A172 (cell line): ENCODE data around the gene CACHD1. TPM values are rescaled to one million over a fixed set of nuclear protein-coding genes. Genes with fewer than 3 reads are reported as not detected.

ENCODE experiments used
- DNase-seq: peaks from one replicate; pipeline ENCODE4 v3.0.0-alpha.2; 2015; ENCODE audit warnings: low spot score
- total RNA-seq: library from RNA; depleted of rRNA; stranded (reverse); fragments of >200 nt; shearing (Covaris generic); gene quantifications from 2 replicates; pipeline ENCODE4 v1.2.3, GENCODE V29; 2014

CACHD1 gene
- total RNA-seq, 1 experiment from 2014 or later = 4.2 TPM

DNA sequence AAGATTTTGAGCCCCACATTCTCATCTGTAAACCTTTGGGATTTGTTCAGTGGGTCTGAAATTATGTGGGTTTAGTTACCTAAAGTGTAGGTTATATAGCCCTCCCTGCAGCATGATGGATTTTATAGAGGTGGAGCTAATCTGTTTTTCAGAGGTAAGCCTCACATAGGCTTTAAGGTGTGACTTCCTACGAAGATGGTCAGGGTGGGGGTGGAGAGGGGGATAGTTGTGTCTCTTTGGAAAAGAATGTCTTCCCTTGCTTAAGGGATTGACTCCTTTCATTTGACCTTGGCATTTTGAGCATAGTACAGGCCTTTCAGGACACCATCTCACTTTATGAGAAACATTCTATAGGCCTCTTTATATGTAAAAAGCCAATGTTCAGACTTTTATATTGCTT, 3.4 kb downstream of the CACHD1 start:
- no peak for DNase-seq

DNA sequence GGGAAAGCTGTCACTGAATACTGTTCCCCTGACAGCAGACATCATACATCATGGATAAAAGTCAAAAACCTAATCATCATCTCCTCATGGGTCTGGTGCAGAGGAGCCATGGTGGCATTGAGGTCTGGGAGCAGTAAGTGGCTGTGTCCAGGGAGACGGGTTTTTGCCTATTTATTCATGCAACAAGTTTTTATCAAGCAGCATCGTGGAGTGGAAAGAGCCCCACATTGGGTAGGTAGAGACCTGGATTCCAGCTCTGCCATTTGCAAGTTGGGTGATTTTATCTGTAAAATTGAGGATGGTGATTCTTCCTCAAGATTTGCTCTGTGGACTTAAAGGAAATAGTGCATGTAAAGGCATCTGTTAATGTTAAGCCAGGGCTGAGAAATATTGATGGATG, 4.2 kb downstream of the CACHD1 start:
- no peak for DNase-seq

DNA sequence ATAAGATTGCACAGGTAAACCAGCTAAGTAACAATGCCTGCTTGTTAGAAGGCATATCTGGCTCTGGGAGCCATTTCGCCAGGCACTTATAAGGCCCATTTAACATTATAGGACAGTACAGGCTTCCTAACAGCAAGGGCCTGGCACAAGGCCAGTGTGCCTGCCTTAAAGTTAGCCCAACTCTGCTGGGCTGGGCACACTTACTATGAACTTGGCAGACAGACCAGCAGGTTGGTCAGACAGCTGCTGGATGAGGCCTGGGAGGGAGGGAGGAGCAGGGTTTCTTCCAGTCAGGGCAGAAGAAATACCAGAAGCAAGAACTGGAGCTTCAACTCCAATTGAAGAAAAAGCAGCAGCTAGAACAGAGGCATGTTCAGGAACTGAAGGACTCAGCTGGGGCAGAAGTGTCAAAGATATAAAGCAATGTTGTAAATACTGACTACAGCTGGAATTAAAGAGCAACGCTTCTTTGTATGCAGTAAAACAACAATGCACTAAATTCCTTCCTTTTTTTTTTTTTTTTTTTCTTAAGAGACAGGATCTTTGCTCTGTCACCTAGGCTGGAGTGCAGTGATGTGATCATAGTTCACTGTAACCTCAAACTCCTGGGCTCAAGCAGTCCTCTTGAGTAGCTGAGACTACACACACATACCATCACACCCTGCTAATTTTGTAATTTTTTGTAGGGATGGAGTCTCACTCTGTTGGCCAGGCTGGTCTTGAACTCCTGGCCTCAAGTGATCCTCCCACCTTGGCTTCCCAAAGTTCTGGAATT, 4.9 kb downstream of the CACHD1 start:
- no peak for DNase-seq

GRCh38 chr1:64476251-64476952, 6.5 kb downstream of the CACHD1 start:
- peak; percentile 44 for DNase-seq

DNA sequence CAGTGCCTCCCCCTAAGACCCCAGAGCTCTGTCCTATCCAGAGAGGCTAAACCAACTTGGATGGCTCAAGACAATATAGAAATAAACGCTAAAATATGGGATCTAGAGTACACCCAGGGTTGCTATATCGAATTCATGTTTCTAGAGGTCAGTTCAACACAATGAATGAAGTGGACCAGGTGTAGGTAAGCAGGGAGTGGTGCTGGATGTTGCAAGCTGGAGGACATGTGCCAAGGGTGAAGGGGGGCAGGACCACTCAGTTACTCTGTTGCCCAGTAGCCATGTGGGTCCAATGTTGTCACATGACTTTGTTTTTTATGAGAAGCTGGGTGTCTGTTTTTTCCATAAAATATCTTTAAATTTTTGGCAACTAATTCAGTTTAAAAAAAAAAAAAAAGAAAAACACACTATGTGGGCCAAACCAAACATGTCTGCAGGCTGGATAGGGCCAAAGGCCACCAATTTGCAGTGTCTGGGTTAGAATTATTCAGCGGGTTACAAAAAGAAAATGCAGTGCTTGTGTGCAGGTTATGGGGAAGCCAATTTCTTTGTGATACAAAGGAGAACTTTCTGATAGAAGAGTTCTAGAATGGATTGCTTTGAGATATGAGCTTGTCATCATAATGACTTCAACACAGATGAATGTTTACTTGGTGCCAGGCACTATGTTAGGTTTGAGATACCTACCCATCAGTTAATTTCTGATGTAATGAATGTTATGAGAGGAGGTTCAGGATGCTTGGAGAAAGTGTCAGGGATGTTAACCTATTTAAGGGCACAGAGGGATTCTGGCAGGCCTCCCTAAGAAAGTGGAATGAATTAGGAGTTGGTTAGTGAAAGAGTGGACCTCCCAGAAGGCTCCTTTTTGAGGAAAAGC, 8.9 kb downstream of the CACHD1 start:
- DNase-seq = no peak

DNA sequence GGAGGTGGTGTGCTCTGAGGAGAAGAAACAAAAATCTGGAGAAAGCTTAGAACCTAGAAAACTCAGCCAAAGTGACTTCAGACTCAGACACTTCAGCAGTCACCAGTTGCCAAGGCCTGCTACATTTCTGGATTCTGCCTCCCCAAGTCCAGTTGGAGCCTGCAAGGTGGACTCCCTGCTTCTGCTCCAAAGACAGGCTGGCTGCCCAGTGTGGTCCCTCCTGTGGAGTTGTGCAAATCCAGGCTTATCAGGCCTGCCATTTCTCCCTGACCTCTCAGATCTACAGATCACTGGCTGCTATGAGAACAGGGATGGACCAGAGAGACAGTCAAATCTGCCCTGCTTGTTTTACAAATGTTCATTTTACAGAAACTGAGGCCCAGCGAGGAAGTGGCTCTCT, 9.9 kb downstream of the CACHD1 start:
- no peak for DNase-seq

DNA sequence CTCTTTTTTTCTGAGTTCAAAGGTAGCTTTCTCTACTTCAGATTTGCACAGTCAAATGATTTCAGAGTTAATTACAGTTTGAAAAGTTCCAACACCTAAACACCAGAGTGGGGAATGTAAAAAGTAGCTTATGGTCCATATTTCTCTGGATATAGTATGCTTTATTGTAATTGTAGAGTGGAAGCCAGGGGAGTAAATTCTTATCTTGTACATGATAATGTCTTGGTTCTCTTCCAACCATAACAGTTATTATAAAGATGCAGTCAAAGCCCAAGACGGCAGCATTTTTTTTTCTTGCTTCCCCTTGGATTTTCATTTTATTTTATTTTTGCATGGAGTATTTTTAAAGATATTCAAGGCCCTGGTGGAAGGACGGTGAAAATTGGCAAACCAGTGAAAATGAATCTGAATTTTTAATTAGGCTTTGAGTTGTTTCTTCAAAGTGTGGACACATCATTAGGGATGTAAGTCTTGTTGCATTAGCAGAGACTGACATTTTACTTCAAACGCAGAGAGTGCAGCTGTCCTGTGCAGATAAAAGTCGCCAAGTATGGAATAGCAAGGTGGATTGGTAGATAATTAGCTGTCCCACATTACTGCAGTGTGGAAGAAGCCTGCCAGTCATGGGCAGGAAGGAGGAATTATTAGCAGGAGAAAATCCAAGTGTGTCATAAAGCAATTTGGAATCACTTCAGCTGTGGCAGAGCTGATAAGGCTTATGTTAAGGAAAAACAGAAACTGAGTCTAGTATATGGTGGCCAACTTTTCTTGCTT, 11.3 kb downstream of the CACHD1 start:
- DNase-seq = no peak

- DNase-seq = no peak
Observed at GRCh38 chr1:64482128-64482527, 12.2 kb downstream of the CACHD1 start.

DNA sequence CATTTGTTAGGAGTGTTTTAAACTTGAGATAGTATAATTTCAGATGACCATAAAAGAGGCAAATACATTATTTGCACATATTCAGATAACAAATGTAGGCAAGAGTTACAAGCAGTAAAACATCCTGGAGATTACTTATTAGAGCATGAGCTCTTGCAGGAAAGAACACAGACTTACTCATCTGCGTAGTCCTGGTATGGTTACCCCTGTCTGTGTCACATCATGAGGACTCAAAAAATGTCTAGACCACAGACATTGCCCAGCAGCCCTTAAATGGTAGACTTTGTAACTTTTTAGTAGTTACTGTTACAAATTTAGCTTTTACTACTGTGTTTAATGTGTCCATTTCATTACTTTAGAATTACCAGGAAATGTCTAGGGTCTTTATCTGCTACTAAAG, 12.8 kb downstream of the CACHD1 start:
- no peak for DNase-seq

DNA sequence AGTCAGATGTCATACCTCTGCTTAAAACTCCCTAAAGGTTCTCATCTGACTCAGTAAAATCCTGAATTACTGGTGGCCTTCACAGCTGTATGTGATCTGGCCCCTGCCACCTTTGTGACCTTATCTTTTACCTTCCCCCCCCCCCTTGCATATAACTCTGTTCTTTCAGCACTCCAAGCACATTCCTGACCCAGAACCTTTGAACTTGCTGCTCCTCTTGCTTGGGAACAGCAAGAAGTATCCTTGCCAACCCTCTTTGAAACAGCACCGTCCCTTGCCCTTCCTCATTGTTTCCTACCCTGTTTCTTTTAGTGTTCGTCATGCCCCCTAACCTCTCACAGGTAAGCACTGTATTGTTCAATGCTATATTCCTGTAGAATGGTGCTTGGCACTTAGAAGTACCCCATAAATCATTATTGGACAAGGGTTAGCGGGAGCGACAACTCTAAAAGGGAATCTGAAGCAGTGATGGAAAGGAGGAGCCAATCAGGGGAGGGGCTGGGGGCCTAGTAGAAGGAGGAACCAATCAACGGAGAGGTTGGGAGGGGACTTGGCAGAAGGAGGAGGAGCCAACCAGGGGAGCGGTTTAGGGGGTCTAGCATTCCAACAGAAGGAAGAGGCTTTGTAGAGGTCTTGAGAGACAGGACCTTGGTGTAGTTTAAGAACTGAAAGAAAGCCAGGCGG, 13.9 kb downstream of the CACHD1 start:
- DNase-seq = no peak

GRCh38 chr1:64484651-64485050, 14.7 kb downstream of the CACHD1 start:
- DNase-seq = no peak

- no peak for DNase-seq
Observed at GRCh38 chr1:64486193-64486592, 16.3 kb downstream of the CACHD1 start.

GRCh38 chr1:64487061-64487460, 17.1 kb downstream of the CACHD1 start:
- DNase-seq = no peak

- no peak for DNase-seq
Observed at GRCh38 chr1:64488862-64489261, 18.9 kb downstream of the CACHD1 start.

- DNase-seq = no peak
Observed at GRCh38 chr1:64489707-64490106, 19.8 kb downstream of the CACHD1 start.

GRCh38 chr1:64490213-64490818, 20.4 kb downstream of the CACHD1 start:
- DNase-seq = no peak

DNA sequence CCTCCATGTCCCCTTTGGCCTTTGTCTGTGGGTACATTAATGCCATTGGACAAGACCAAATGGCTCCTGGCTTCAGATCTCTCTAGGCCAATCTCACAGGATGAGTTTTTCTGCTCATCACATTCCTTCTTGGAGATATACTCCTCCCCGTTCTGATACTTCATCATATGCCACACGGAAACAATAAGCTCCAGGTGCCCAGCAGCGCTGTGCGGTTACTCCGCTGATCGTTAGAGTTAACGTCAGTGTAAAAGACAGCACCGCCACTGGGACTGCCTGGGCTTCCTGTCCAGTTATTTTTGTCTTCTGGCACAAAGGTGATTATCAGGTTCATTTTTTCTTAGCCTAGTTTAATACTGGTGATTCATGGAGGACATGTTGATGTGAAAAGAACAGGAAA, 22.5 kb downstream of the CACHD1 start:
- no peak for DNase-seq

DNA sequence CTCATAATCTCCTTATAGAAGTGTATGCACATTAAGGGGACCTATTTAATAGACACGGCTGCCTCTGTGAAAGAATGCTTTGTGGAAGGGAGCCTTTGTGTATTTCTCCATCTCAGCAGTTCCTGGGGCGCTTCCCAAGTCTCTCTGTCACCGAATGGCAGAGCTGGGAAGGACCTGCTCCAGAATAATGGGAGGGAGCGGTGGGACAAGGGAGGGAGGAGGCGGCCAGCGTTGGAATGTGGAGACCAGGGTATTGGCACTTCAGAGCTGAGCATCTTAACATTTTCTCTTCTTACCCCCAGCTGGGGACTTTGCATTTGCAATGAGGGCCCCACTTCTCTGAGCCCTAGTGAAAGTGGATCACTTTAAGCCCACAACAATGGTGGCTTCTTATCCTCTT, 23.9 kb downstream of the CACHD1 start:
- DNase-seq = no peak

DNA sequence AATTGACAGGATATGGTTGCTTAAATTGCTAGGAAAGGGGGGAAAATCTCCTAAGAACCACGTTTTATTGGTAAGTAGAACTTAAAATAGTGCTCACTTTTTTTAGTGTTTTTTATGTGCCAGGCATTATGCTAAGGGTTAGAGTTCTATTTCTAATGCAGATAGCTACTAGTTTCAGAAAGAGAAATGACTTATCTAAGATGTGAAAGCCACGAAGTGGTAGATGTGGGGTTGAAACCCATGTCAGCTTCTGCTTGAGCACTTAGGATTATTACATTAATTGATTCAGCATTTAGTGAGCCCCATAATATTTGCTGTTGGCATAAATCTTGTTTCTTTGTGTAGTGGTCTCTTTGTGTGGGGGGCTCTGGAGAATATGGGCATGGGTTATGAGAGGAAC, 24.7 kb downstream of the CACHD1 start:
- DNase-seq = no peak

DNA sequence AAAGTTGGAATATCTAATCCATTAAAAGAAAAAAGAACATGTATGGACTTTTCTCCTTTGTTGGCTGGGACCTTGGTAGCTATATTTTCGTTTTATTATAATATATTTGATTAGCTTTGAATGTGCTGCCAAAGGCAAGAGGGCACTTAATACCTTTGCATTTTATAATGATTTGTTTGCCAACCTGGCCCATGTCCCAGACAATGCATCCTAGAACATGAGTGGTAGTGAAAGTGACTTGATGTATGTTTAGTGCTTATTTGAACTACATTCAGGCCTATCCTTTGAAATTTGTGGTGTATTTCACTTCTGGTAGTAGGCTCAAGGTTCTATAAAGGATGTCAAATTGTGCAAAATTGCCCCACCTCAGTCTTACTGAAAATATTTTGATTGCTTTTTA, 25.9 kb downstream of the CACHD1 start:
- no peak for DNase-seq

GRCh38 chr1:64496606-64497005, 26.7 kb downstream of the CACHD1 start:
- no peak for DNase-seq
